Measurements from ENCODE around the gene SRP9.
"Not testable (repeated sequence)": the region's sequence is repeated elsewhere in the genome, so short reads cannot be mapped to it uniquely, and the experiment has no call there.

SRP9 gene

DNA sequence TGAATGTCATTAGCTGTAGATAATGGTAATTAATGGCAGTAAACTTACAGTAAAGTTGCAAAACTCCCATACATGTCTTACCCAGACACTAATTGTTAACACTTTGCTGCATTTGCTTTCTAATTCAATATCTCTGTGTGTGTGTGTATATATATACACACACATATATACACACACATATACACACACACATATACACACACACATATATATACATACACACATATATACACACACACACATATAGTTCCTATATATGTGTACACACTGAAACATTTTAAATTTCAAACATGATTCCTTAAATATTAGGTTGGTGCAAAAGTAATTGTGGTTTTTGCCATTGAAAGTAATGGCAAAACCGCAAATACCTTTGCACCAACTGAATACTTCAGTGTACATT lies 28.6 kb downstream of the SRP9 start:
- Histone ChIP-seq H3K36me3 (no peaks in the 10 kb centered on the region), H3K4me3 (no peak overlapping the region), H3K9ac (no peak overlapping the region), H3K27me3 (no peaks in the 10 kb centered on the region; the same call in 1 of the 2 replicates), H3K4me1 (peaks cover 16% of the 10 kb centered on the region), H3K27ac (no peak overlapping the region), H3K9me3 (no peaks in the 10 kb centered on the region), H3K4me2 (no peak overlapping the region), H4K20me1 (peaks cover 10% of the 10 kb centered on the region; the same call in 1 of the 2 replicates)
- no peak for TF ChIP-seq Cebpa-rat (IDR thresholded peaks at IDR 0.05)

- H3K27ac ChIP-seq, H3K4me2 ChIP-seq, H3K27me3 ChIP-seq, H3K4me3 ChIP-seq, H3K9ac ChIP-seq, H3K36me3 ChIP-seq, H3K9me3 ChIP-seq: not testable (repeated sequence)
- peaks cover 14% of the 10 kb centered on the region; the same call in 1 of the 2 replicates for H4K20me1 ChIP-seq
- H3K4me1 ChIP-seq = peaks cover 16% of the 10 kb centered on the region
These were observed 29.1 kb downstream of the SRP9 start for GRCh38 chr1:225806736-225807135.

DNA sequence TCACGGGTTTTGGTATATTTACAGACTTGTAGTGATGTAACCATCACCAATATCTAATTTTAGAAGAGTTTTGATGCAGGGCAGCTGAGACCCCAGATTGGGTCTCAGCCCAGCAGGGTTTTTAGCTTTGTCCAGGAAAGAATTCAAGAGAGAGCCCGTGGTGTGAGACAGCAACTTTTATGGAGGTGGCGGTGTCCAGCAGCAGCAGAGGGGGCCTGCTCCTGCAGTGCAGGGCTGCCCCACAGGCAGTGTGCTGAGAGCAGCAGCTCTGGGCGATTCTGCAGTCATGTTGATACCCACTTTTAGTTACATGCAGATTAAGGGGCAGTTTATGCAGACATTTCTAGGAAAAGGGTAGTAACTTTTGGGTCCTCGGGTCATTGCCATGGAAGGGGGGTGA lies 30.5 kb downstream of the SRP9 start:
- H3K36me3 ChIP-seq = no peaks in the 10 kb centered on the region
- no peak overlapping the region for H3K4me2 ChIP-seq
- H3K9me3 ChIP-seq = no peaks in the 10 kb centered on the region
- no peak overlapping the region for H3K9ac ChIP-seq
- H3K27me3 ChIP-seq = no peaks in the 10 kb centered on the region; the same call in 1 of the 2 replicates
- peaks cover 20% of the 10 kb centered on the region; the same call in 1 of the 2 replicates for H4K20me1 ChIP-seq
- H3K4me1 ChIP-seq = peaks cover 17% of the 10 kb centered on the region
- H3K27ac ChIP-seq = no peak overlapping the region
- TF ChIP-seq Cebpa-rat (IDR thresholded peaks at IDR 0.05) = no peak
- no peak overlapping the region for H3K4me3 ChIP-seq

DNA sequence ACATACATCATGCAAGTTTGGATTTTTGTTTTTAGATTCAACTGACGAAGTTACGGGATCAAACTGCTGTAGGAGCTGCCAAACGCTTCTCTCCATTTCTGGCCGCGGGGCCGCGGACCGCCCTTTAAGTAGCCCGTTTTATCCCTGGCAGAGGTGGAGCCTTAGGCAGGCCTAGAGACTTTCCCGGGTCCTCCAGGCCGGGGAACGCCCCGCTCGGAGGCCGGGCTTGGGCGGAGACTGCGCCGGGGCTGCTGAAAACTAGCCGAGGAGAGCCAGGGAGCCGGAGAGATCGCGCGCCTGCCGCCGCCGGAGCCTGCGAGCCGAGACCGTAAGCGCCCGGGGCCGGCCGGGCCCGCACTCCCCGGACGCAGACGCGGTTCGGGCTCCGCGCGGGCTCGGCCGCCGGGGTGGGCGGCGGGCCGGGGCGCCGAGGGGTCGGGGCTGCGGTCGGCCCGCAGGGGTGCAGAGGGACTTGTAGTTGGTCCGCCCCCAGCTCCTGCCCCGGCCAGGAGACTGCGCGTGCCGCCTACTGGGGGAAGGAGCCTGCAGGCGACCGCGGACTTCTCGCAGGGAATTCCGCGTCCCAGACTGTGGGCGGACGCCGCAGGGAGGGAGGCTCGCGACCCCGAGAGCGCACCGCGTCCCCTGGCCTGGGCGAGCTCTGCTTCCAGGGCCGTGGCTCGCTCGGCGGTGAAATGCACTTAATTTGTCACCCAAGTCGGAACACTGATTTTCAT lies 32.4 kb downstream of the SRP9 start, which contains the start of gene EPHX1:
Gene EPHX1, plus strand, starts transcription at position 283 of the 737 bp plus-strand sequence. CDS start 18,606 bp downstream, outside the sequence.
- Histone ChIP-seq H3K27me3 (no peaks in the 10 kb centered on the region; the same call in 1 of the 2 replicates), H3K36me3 (no peaks in the 10 kb centered on the region), H3K9me3 (no peaks in the 10 kb centered on the region), H3K9ac (peak within 1 kb of the TSS; percentile 80), H3K4me3 (peak within 1 kb of the TSS; percentile 79), H3K4me2 (peak within 1 kb of the TSS; percentile 95), H4K20me1 (peaks cover 20% of the 10 kb centered on the region; the same call in 1 of the 2 replicates), H3K4me1 (peaks cover 26% of the 10 kb centered on the region), H3K27ac (peak within 1 kb of the TSS; percentile 61)
- TF ChIP-seq Cebpa-rat (IDR thresholded peaks at IDR 0.05) = no peak

GRCh38 chr1:225810579-225811538 lies 33.2 kb downstream of the SRP9 start:
- peak overlapping the region; percentile 95 for H3K4me2 ChIP-seq
- H3K9ac ChIP-seq = peak overlapping the region; percentile 80
- H3K36me3 ChIP-seq, H3K9me3 ChIP-seq, H3K27me3 ChIP-seq: not testable (repeated sequence)
- peak overlapping the region; percentile 79 for H3K4me3 ChIP-seq
- H4K20me1 ChIP-seq = peaks cover 20% of the 10 kb centered on the region; the same call in 1 of the 2 replicates
- peaks cover 26% of the 10 kb centered on the region for H3K4me1 ChIP-seq
- peak overlapping the region; percentile 61 for H3K27ac ChIP-seq

DNA sequence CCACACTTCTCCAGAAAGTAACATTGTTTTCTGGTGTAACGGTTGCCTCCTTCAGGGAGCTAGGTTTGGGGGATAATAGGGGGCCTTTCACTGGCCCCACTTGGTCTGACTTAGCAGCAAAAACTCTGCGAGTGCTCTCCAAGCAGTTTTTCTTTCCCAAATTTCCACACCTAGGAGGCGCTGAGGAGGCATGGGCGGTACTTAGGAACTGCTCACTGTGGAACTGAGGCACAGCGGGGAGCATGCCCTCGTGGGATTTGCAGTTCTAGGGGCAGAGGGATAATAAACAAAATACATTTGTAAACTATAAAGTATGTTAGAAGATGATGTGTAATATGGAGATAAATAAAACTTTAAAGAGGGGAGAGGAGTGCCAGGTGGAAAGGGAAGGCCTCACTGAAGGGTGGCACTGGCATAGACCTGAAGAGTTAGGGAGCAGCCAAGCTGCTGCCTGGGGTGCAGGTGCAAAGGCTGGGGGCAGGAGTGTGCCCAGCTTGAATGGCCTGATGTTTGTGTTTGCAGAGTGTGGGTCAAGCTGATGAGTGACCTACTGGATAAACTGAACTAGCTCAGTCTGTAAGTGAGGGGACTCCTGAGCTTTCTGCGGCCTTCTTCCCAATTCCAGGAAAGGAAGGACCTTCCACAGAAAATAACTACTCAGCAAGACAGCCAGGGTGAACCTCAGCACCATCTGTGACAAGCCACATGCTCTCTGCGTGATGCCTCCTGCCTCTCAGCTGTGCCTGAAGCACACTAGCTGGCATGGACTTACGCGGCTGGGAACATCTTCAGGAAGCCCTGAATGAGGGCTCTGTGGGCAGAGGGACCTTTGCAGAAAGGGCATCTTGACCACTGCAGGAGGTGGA lies 34.2 kb downstream of the SRP9 start:
- H3K4me2 ChIP-seq = no peak overlapping the region
- H3K36me3 ChIP-seq = no peaks in the 10 kb centered on the region
- no peak overlapping the region for H3K4me3 ChIP-seq
- TF ChIP-seq Cebpa-rat (IDR thresholded peaks at IDR 0.05) = no peak
- H3K27me3 ChIP-seq = no peaks in the 10 kb centered on the region; the same call in 1 of the 2 replicates
- H3K9me3 ChIP-seq = no peaks in the 10 kb centered on the region
- H4K20me1 ChIP-seq = peaks cover 20% of the 10 kb centered on the region; the same call in 1 of the 2 replicates
- no peak overlapping the region for H3K9ac ChIP-seq
- no peak overlapping the region for H3K27ac ChIP-seq
- peaks cover 26% of the 10 kb centered on the region for H3K4me1 ChIP-seq

DNA sequence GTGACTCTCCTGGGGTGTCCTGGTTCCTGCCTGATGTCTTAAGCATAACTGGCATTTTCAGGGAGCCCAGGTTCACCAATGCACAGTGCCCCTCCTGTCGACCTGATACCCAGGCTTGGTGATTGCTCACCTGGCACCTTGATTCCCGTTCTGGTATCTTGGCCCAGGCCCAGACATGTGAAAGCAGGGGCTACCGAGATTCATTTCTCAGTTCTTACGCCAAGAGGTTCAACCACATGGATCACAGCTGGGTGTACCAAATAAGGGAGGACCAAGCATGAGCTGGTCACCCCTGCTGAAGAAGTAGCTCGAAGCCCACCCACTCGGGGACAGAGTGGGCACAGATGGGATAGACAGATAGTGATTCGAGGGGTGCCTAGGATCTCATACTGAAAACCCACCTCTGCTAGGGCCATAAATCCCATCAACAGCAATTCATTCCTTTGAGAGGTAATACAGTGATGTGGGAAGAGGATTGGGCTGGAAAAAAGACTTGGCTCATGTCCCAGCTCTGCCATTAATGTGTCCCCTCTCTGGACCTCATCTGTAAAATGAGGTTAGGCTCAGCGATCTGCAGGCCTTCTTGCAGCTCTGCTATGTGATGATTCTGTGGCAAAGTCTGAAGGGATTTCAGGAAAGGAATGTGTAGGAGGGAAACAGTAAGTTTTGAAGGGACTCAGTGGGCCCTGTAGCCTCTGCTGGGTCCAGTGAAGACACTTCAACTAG lies 35.0 kb downstream of the SRP9 start:
- H3K9me3 ChIP-seq = no peaks in the 10 kb centered on the region
- peaks cover 20% of the 10 kb centered on the region; the same call in 1 of the 2 replicates for H4K20me1 ChIP-seq
- H3K4me1 ChIP-seq = peaks cover 33% of the 10 kb centered on the region
- no peak overlapping the region for H3K9ac ChIP-seq
- H3K4me2 ChIP-seq = no peak overlapping the region
- no peak overlapping the region for H3K4me3 ChIP-seq
- no peak for TF ChIP-seq Cebpa-rat (IDR thresholded peaks at IDR 0.05)
- no peaks in the 10 kb centered on the region; the same call in 1 of the 2 replicates for H3K27me3 ChIP-seq
- no peaks in the 10 kb centered on the region for H3K36me3 ChIP-seq
- no peak overlapping the region for H3K27ac ChIP-seq

DNA sequence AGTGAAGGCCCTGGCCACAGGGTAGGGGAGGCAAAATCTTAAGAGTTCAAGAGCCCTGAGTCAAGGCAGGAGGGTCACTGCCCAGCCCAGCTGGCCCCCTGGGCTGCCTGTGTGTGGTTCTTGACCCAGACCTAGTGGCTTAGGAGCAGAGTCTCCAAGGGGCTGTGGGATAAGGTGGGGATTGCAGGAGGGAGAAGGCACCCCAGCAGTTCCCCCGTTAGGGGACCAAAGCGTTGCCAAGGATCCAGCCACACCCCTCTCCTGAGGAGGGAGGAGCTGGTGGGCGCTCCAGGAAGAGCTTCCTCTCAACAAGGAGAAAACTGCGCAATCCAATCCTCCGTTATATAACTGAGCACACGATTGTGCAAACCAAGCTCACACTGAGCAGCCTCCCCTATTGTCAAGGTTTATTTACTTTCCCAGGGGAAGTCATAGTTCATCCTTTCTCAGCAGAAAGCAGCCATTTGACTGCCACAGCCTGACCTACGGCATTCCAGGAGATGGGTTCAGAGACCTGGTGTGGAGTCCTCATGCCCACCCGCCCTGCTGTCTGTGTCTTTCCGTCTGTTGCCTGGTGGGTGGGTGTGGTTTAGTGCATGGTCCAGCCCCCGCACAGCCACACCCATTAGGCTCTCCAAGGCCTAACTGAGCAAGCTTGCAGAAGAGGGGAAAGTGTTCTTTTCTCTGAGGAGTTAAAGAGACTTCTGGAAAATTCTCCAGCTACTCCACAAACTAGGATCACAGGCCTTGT lies 35.8 kb downstream of the SRP9 start:
- no peak overlapping the region for H3K27ac ChIP-seq
- peaks cover 38% of the 10 kb centered on the region for H3K4me1 ChIP-seq
- no peak overlapping the region for H3K9ac ChIP-seq
- no peaks in the 10 kb centered on the region for H3K9me3 ChIP-seq
- H3K27me3 ChIP-seq = no peaks in the 10 kb centered on the region; the same call in 1 of the 2 replicates
- H4K20me1 ChIP-seq = peaks cover 20% of the 10 kb centered on the region; the same call in 1 of the 2 replicates
- H3K4me3 ChIP-seq = no peak overlapping the region
- no peaks in the 10 kb centered on the region for H3K36me3 ChIP-seq
- peak overlapping the region; percentile 11; the same call in 1 of the 2 replicates for H3K4me2 ChIP-seq
- TF ChIP-seq Cebpa-rat (IDR thresholded peaks at IDR 0.05) = no peak
